Rectal smooth muscle tissue (tissue), 1 donor: ENCODE results near the gene TENM4.

Source experiments
- H3K27ac ChIP-seq: one replicate; pipeline ENCODE4 v1.7.0; 2013; ENCODE audit warnings: low read depth, low read length, inconsistent platforms
- H3K27me3 ChIP-seq: one replicate; pipeline ENCODE4 v1.7.0; 2013; ENCODE audit warnings: low read length; ENCODE audit not compliant: control insufficient read depth, insufficient read depth
- H3K36me3 ChIP-seq: one replicate; pipeline ENCODE4 v1.7.0; 2013; ENCODE audit warnings: low read length; ENCODE audit not compliant: control insufficient read depth, insufficient read depth
- H3K4me1 ChIP-seq: one replicate; pipeline ENCODE4 v1.7.0; 2013; ENCODE audit warnings: low read length; ENCODE audit not compliant: control insufficient read depth, insufficient read depth
- H3K4me3 ChIP-seq: one replicate; pipeline ENCODE4 v1.7.0; 2013; ENCODE audit warnings: low read length
- H3K9ac ChIP-seq: one replicate; pipeline ENCODE4 v1.7.0; 2013; ENCODE audit warnings: low read length

The TENM4 gene

GRCh38 chr11:79116600-79116999, 324.2 kb downstream of the TENM4 start:
- H3K36me3 ChIP-seq = no peaks in the 10 kb centered on the region
- no peaks in the 10 kb centered on the region for H3K4me1 ChIP-seq
- no peak overlapping the region for H3K9ac ChIP-seq
- no peak overlapping the region for H3K4me3 ChIP-seq
- no peaks in the 10 kb centered on the region for H3K27me3 ChIP-seq
- H3K27ac ChIP-seq = no peak overlapping the region

GRCh38 chr11:79113054-79113690, 327.7 kb downstream of the TENM4 start:
- no peaks in the 10 kb centered on the region for H3K4me1 ChIP-seq
- no peak overlapping the region for H3K4me3 ChIP-seq
- no peaks in the 10 kb centered on the region for H3K36me3 ChIP-seq
- H3K27ac ChIP-seq = no peak overlapping the region
- H3K27me3 ChIP-seq = no peaks in the 10 kb centered on the region
- H3K9ac ChIP-seq = no peak overlapping the region

- Histone ChIP-seq H3K4me3 (no peak overlapping the region), H3K27me3 (no peaks in the 10 kb centered on the region), H3K9ac (no peak overlapping the region), H3K27ac (no peak overlapping the region), H3K4me1 (no peaks in the 10 kb centered on the region), H3K36me3 (no peaks in the 10 kb centered on the region)
These were observed 330.0 kb downstream of the TENM4 start for GRCh38 chr11:79110796-79111195.

- no peaks in the 10 kb centered on the region for H3K4me1 ChIP-seq
- no peaks in the 10 kb centered on the region for H3K36me3 ChIP-seq
- H3K4me3 ChIP-seq = no peak overlapping the region
- no peak overlapping the region for H3K9ac ChIP-seq
- no peak overlapping the region for H3K27ac ChIP-seq
- no peaks in the 10 kb centered on the region for H3K27me3 ChIP-seq
These were observed 330.5 kb downstream of the TENM4 start for GRCh38 chr11:79110321-79110720.

GRCh38 chr11:79108851-79109250, 332.0 kb downstream of the TENM4 start:
- H3K9ac ChIP-seq = no peak overlapping the region
- H3K36me3 ChIP-seq = no peaks in the 10 kb centered on the region
- H3K4me3 ChIP-seq = no peak overlapping the region
- no peak overlapping the region for H3K27ac ChIP-seq
- no peaks in the 10 kb centered on the region for H3K4me1 ChIP-seq
- H3K27me3 ChIP-seq = no peaks in the 10 kb centered on the region

- no peak overlapping the region for H3K27ac ChIP-seq
- no peaks in the 10 kb centered on the region for H3K36me3 ChIP-seq
- H3K27me3 ChIP-seq = no peaks in the 10 kb centered on the region
- H3K9ac ChIP-seq = no peak overlapping the region
- H3K4me3 ChIP-seq = no peak overlapping the region
- peaks cover 4% of the 10 kb centered on the region for H3K4me1 ChIP-seq
These were observed 338.0 kb downstream of the TENM4 start for GRCh38 chr11:79102840-79103239.

- H3K4me1 ChIP-seq = peaks cover 5% of the 10 kb centered on the region
- no peak overlapping the region for H3K9ac ChIP-seq
- H3K27me3 ChIP-seq = no peaks in the 10 kb centered on the region
- no peaks in the 10 kb centered on the region for H3K36me3 ChIP-seq
- no peak overlapping the region for H3K4me3 ChIP-seq
- no peak overlapping the region for H3K27ac ChIP-seq
These were observed 339.2 kb downstream of the TENM4 start for GRCh38 chr11:79101656-79102055.

- Histone ChIP-seq H3K9ac (no peak overlapping the region), H3K27me3 (no peaks in the 10 kb centered on the region), H3K4me3 (no peak overlapping the region), H3K27ac (no peak overlapping the region), H3K4me1 (peaks cover 5% of the 10 kb centered on the region), H3K36me3 (no peaks in the 10 kb centered on the region)
These were observed 340.5 kb downstream of the TENM4 start for GRCh38 chr11:79100093-79100910.

- H3K9ac ChIP-seq = no peak overlapping the region
- no peak overlapping the region for H3K27ac ChIP-seq
- H3K4me1 ChIP-seq = peaks cover 5% of the 10 kb centered on the region
- H3K36me3 ChIP-seq = no peaks in the 10 kb centered on the region
- H3K27me3 ChIP-seq = no peaks in the 10 kb centered on the region
- H3K4me3 ChIP-seq = no peak overlapping the region
These were observed 342.7 kb downstream of the TENM4 start for GRCh38 chr11:79098146-79098545.

GRCh38 chr11:79097246-79097875, 343.5 kb downstream of the TENM4 start:
- H3K36me3 ChIP-seq = no peaks in the 10 kb centered on the region
- H3K4me3 ChIP-seq = no peak overlapping the region
- H3K27ac ChIP-seq = no peak overlapping the region
- H3K27me3 ChIP-seq = no peaks in the 10 kb centered on the region
- H3K4me1 ChIP-seq = peaks cover 5% of the 10 kb centered on the region
- no peak overlapping the region for H3K9ac ChIP-seq

- no peaks in the 10 kb centered on the region for H3K36me3 ChIP-seq
- H3K4me1 ChIP-seq = peaks cover 5% of the 10 kb centered on the region
- H3K9ac ChIP-seq = no peak overlapping the region
- no peaks in the 10 kb centered on the region for H3K27me3 ChIP-seq
- no peak overlapping the region for H3K4me3 ChIP-seq
- H3K27ac ChIP-seq = no peak overlapping the region
These were observed 345.4 kb downstream of the TENM4 start for GRCh38 chr11:79095424-79095823.

- H3K4me1 ChIP-seq = peaks cover 5% of the 10 kb centered on the region
- H3K9ac ChIP-seq = no peak overlapping the region
- H3K27me3 ChIP-seq = no peaks in the 10 kb centered on the region
- no peak overlapping the region for H3K27ac ChIP-seq
- no peaks in the 10 kb centered on the region for H3K36me3 ChIP-seq
- H3K4me3 ChIP-seq = no peak overlapping the region
These were observed 346.2 kb downstream of the TENM4 start for GRCh38 chr11:79094616-79095015.
